Measurements from ENCODE around the gene MACROD2.
"Not testable (repeated sequence)": the region's sequence is repeated elsewhere in the genome, so short reads cannot be mapped to it uniquely, and the experiment has no call there.

The MACROD2 gene

DNA sequence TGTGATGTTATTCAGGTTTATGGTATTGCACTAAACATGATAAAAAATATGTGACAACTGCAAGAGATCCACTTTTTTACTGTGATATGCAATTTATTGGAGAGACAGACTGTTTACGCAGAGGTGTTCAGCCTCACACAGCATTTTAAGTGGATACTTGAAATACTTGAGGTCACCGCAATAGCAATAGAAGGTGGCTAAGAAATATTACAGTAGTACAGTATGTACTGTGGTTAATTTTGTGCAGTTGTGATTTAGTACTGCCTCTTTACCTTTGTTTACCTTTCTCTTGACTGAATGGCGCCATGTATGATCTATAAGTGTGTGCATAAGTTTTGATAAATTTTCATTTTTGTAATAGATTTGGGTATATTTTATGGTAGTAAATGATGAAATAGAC, 17.4 kb downstream of the MACROD2 start:
- ATAC-seq, result no peak
- TF ChIP-seq SNAI2 (CRISPR knock-in tag; IDR thresholded peaks at IDR 0.05) (no peak), ZFP30 (CRISPR knock-in tag; IDR thresholded peaks at IDR 0.05) (no peak), ZNF70 (CRISPR knock-in tag; IDR thresholded peaks at IDR 0.05) (no peak), ESRRG (CRISPR knock-in tag; IDR thresholded peaks at IDR 0.05) (no peak), TCF4 (CRISPR knock-in tag; IDR thresholded peaks at IDR 0.05; ENCODE audit: borderline replicate concordance) (no peak), OSR1 (CRISPR knock-in tag; IDR thresholded peaks at IDR 0.05) (no peak), CSDC2 (CRISPR knock-in tag; IDR thresholded peaks at IDR 0.05) (no peak), ZNF565 (CRISPR knock-in tag; conservative IDR thresholded peaks at IDR 0.05; ENCODE audit: low read depth) (no peak)

DNA sequence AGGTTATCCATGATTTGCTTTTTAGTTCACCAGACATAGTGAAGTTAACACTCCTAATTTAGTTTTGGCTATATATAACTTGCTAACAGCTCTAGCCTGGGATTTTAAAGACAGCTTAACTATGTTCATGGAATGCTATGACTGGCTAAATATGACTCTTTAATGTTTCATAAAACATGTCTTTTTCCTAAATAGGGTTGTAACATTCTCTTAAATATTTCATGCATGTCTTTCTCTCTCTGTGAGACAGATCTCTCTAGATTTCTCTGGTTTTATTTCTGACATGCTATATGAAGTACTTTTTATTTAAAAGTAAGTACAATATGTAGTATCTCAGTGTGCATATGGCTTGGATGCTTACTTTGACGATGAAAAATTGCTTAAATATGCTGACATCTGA, 35.7 kb downstream of the MACROD2 start:
- no peak for ATAC-seq
- TF ChIP-seq TCF4 (CRISPR knock-in tag; IDR thresholded peaks at IDR 0.05; ENCODE audit: borderline replicate concordance), result no peak
- no peak for TF ChIP-seq ZNF8 (CRISPR knock-in tag; IDR thresholded peaks at IDR 0.05)
- no peak for TF ChIP-seq ZNF565 (CRISPR knock-in tag; conservative IDR thresholded peaks at IDR 0.05; ENCODE audit: low read depth)
- no peak for TF ChIP-seq SNAI2 (CRISPR knock-in tag; IDR thresholded peaks at IDR 0.05)

DNA sequence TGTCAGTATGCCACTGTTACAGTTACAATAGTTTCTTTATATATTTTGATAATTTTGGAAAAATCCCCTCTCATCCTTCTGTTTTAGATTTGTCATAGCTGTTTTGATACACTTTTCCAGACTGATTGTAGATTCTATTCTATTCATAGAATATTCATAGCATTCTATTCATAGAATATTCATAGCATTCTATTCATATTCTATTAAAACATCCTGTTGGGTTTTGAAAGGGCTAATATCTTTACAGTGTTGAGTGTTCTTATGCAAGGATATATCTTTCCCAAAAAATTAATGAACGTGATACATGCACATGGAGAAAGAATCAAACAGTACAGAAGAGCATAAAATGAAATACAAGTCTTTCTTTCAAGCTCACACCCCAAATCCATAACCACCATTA, 38.0 kb downstream of the MACROD2 start:
- no peak for ATAC-seq
- TF ChIP-seq ZC3H10 (CRISPR knock-in tag; IDR thresholded peaks at IDR 0.05), result no peak
- TF ChIP-seq ZNF8 (CRISPR knock-in tag; IDR thresholded peaks at IDR 0.05), result no peak
- no peak for TF ChIP-seq ESRRG (CRISPR knock-in tag; IDR thresholded peaks at IDR 0.05)
- TF ChIP-seq, protein P1, sequence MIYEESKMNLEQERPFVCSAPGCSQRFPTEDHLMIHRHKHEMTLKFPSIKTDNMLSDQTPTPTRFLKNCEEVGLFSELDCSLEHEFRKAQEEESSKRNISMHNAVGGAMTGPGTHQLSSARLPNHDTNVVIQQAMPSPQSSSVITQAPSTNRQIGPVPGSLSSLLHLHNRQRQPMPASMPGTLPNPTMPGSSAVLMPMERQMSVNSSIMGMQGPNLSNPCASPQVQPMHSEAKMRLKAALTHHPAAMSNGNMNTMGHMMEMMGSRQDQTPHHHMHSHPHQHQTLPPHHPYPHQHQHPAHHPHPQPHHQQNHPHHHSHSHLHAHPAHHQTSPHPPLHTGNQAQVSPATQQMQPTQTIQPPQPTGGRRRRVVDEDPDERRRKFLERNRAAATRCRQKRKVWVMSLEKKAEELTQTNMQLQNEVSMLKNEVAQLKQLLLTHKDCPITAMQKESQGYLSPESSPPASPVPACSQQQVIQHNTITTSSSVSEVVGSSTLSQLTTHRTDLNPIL (CRISPR knock-in tag; IDR thresholded peaks at IDR 0.05; ENCODE audit: low read depth), result no peak
- no peak for TF ChIP-seq ZFP3 (CRISPR knock-in tag; IDR thresholded peaks at IDR 0.05)
- TF ChIP-seq TOX (CRISPR knock-in tag; IDR thresholded peaks at IDR 0.05; ENCODE audit: borderline replicate concordance), result no peak
- TF ChIP-seq ZNF70 (CRISPR knock-in tag; IDR thresholded peaks at IDR 0.05), result no peak
- no peak for TF ChIP-seq ZFP30 (CRISPR knock-in tag; IDR thresholded peaks at IDR 0.05)
- TF ChIP-seq TCF4 (CRISPR knock-in tag; IDR thresholded peaks at IDR 0.05; ENCODE audit: borderline replicate concordance), result no peak

DNA sequence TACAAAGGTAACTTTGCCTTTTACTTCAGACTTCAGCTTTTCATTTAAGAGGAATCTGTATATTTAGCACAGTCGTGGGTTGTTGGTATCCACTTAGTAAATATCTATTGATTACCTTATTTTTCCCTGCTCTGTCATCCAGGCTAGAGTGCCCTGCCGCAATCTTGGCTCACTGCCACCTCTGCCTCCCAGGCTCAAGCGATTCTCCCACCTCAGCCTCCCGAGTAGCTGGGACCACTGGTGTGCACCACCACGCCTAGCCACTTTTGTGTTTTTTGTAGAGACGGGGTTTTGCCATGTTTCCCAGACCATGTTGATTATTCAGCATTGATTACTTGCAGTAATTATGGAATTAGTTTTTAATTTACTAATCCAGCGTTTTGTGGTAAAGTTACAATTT, 41.3 kb downstream of the MACROD2 start:
- no peak for ATAC-seq
- no peak for TF ChIP-seq ESRRG (CRISPR knock-in tag; IDR thresholded peaks at IDR 0.05)
- TF ChIP-seq, protein P2, sequence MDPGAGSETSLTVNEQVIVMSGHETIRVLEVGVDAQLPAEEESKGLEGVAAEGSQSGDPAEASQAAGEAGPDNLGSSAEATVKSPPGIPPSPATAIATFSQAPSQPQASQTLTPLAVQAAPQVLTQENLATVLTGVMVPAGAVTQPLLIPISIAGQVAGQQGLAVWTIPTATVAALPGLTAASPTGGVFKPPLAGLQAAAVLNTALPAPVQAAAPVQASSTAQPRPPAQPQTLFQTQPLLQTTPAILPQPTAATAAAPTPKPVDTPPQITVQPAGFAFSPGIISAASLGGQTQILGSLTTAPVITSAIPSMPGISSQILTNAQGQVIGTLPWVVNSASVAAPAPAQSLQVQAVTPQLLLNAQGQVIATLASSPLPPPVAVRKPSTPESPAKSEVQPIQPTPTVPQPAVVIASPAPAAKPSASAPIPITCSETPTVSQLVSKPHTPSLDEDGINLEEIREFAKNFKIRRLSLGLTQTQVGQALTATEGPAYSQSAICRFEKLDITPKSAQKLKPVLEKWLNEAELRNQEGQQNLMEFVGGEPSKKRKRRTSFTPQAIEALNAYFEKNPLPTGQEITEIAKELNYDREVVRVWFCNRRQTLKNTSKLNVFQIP (CRISPR knock-in tag; IDR thresholded peaks at IDR 0.05; ENCODE audit: borderline replicate concordance, low read depth), result no peak
- TF ChIP-seq ISL1 (CRISPR knock-in tag; IDR thresholded peaks at IDR 0.05), result no peak
- TF ChIP-seq ZFP3 (CRISPR knock-in tag; IDR thresholded peaks at IDR 0.05), result no peak
- no peak for TF ChIP-seq ZNF565 (CRISPR knock-in tag; conservative IDR thresholded peaks at IDR 0.05; ENCODE audit: low read depth)
- no peak for TF ChIP-seq TOX (CRISPR knock-in tag; IDR thresholded peaks at IDR 0.05; ENCODE audit: borderline replicate concordance)
- TF ChIP-seq ZFP30 (CRISPR knock-in tag; IDR thresholded peaks at IDR 0.05), result no peak
- TF ChIP-seq, protein P3, sequence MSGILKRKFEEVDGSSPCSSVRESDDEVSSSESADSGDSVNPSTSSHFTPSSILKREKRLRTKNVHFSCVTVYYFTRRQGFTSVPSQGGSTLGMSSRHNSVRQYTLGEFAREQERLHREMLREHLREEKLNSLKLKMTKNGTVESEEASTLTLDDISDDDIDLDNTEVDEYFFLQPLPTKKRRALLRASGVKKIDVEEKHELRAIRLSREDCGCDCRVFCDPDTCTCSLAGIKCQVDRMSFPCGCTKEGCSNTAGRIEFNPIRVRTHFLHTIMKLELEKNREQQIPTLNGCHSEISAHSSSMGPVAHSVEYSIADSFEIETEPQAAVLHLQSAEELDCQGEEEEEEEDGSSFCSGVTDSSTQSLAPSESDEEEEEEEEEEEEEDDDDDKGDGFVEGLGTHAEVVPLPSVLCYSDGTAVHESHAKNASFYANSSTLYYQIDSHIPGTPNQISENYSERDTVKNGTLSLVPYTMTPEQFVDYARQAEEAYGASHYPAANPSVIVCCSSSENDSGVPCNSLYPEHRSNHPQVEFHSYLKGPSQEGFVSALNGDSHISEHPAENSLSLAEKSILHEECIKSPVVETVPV (CRISPR knock-in tag; IDR thresholded peaks at IDR 0.05), result no peak
- TF ChIP-seq PPARA (CRISPR knock-in tag; IDR thresholded peaks at IDR 0.05; ENCODE audit: borderline replicate concordance), result no peak
- no peak for TF ChIP-seq OSR1 (CRISPR knock-in tag; IDR thresholded peaks at IDR 0.05)

DNA sequence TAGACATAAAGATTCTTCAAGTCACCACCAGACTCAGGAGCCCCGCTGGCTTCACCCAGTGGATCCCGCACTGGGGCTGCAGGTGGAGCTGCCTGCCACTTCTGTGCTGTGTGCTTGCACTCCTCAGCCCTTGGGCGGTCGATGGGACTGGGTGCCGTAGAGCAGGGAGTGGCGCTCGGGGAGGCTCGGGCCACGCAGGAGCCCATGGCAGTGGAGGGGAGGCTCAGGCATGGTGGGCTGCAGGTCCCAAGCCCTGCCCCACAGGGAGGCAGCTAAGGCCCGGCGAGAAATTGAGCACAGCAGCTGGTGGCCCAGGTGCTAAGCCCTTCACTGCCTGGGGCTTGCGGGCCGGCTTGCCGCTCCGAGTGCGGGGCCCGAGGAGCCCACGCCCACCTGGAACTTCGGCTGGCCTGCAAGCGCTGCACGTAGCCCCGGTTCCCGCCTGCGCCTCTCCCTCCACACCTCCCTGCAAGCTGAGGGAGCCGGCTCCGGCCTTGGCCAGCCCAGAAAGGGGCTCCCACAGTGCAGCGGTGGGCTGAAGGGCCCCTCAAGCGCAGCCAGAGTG, 49.5 kb downstream of the MACROD2 start:
- ATAC-seq, result not testable (repeated sequence)

DNA sequence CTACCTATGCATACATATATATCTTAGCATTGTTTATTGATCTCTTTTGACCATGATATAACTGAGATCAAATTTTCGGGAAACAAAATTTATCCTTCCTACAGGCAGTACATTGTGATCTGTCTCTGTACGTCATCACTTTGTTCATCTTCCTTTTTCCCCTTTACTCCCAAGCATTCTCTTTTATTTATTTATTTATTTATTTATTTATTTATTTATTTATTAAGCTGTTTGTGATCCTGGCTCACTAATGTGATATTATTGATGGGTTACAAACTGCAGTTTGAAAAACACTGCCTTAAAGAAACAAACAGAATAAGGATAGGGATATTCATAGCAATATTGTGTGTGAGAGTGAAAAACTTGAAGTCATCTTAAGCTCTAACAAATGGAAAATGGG, 51.2 kb downstream of the MACROD2 start:
- no peak for ATAC-seq
- TF ChIP-seq RARB (CRISPR knock-in tag; IDR thresholded peaks at IDR 0.05) (no peak), ZFP3 (CRISPR knock-in tag; IDR thresholded peaks at IDR 0.05) (no peak), TOX (CRISPR knock-in tag; IDR thresholded peaks at IDR 0.05; ENCODE audit: borderline replicate concordance) (no peak), SNAI2 (CRISPR knock-in tag; IDR thresholded peaks at IDR 0.05) (no peak), ZFP30 (CRISPR knock-in tag; IDR thresholded peaks at IDR 0.05) (no peak), ZNF565 (CRISPR knock-in tag; conservative IDR thresholded peaks at IDR 0.05; ENCODE audit: low read depth) (no peak), BACH2 (CRISPR knock-in tag; IDR thresholded peaks at IDR 0.05; ENCODE audit: borderline replicate concordance) (no peak), ESRRG (CRISPR knock-in tag; IDR thresholded peaks at IDR 0.05) (no peak), ZNF8 (CRISPR knock-in tag; IDR thresholded peaks at IDR 0.05) (no peak), CSDC2 (CRISPR knock-in tag; IDR thresholded peaks at IDR 0.05) (no peak), ARNTL (CRISPR knock-in tag; IDR thresholded peaks at IDR 0.05; ENCODE audit: borderline replicate concordance, low read depth) (no peak), ZC3H10 (CRISPR knock-in tag; IDR thresholded peaks at IDR 0.05) (no peak), ZNF70 (CRISPR knock-in tag; IDR thresholded peaks at IDR 0.05) (no peak)
- TF ChIP-seq, protein P3 (CRISPR knock-in tag; IDR thresholded peaks at IDR 0.05), result no peak
- TF ChIP-seq, protein P1 (CRISPR knock-in tag; IDR thresholded peaks at IDR 0.05; ENCODE audit: low read depth), result no peak
- TF ChIP-seq, protein P2 (CRISPR knock-in tag; IDR thresholded peaks at IDR 0.05; ENCODE audit: borderline replicate concordance, low read depth), result no peak
